Body of pancreas (tissue), 4 donors: ENCODE results near the gene IFT81.
"Not testable (repeated sequence)": the region's sequence is repeated elsewhere in the genome, so short reads cannot be mapped to it uniquely, and the experiment has no call there.

Experiments used
- POLR2A ChIP-seq, 3 donors: fragments of 450-650 bp; IDR thresholded peaks; one replicate each; pipeline ENCODE4 v1.6.1; 2016; ENCODE audit warnings: antibody characterized with exemption in 3 of 3, mild to moderate bottlenecking in 2 of 3
- TF ChIP-seq, protein P1 (sequence below), 7 experiments: fragments of 450-650 bp in 4 of 7; fragments of 200-600 bp in 3 of 7; sonication (generic) in 3 of 7; IDR thresholded peaks; one replicate each; pipeline ENCODE4 v1.5.1; 2016 to 2019; ENCODE audit warnings: antibody characterized with exemption in 7 of 7

DNA sequence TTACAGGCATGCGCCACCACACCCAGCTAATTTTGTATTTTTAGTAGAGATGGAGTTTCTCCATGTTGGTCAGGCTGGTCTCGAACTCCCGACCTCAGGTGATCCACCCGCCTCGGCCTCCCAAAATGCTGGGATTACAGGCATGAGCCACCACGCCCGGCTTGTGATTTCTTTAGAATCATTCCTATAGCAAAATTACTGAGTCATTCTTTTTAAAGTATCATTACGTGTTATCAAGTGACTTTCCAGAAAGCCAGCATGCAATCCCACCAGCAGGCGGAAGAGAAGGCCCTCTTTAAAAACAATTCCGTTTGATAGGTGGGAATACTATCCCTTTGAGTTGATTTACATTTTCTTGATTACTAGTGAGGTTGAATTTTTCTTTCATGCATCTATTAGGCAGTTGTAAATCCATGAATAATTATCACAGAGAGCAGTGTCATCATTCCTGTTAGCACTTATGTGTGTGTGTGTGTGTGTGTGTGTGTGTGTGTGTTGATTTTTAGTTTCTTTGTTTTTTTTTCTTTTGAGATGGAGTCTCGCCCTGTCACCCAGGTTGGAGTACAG is 131.8 kb downstream of the IFT81 start:
- TF ChIP-seq, protein P1, sequence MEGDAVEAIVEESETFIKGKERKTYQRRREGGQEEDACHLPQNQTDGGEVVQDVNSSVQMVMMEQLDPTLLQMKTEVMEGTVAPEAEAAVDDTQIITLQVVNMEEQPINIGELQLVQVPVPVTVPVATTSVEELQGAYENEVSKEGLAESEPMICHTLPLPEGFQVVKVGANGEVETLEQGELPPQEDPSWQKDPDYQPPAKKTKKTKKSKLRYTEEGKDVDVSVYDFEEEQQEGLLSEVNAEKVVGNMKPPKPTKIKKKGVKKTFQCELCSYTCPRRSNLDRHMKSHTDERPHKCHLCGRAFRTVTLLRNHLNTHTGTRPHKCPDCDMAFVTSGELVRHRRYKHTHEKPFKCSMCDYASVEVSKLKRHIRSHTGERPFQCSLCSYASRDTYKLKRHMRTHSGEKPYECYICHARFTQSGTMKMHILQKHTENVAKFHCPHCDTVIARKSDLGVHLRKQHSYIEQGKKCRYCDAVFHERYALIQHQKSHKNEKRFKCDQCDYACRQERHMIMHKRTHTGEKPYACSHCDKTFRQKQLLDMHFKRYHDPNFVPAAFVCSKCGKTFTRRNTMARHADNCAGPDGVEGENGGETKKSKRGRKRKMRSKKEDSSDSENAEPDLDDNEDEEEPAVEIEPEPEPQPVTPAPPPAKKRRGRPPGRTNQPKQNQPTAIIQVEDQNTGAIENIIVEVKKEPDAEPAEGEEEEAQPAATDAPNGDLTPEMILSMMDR (IDR thresholded peaks at IDR 0.05), result not testable (repeated sequence)
- TF ChIP-seq POLR2A (IDR thresholded peaks at IDR 0.05), result not testable (repeated sequence)
